ENCODE data around the gene VSIR. TPM values are rescaled to one million over a fixed set of nuclear protein-coding genes. Genes with fewer than 3 reads are reported as not detected.

Gene VSIR
- total RNA-seq, 2 donors from 2014 or later, result 60.7 to 119 TPM

- ATAC-seq (ENCODE audit: insufficient number of reproducible peaks, low FRiP score, low read depth), result no peak
- H3K4me3 ChIP-seq, result no peak overlapping the region
- DNase-seq (ENCODE audit: low spot score), result no peak
- no peaks in the 10 kb centered on the region for H3K9me3 ChIP-seq
- H3K27ac ChIP-seq, result peak overlapping the region in 1 of 2 donors; percentile 11
- TF ChIP-seq, protein P1, sequence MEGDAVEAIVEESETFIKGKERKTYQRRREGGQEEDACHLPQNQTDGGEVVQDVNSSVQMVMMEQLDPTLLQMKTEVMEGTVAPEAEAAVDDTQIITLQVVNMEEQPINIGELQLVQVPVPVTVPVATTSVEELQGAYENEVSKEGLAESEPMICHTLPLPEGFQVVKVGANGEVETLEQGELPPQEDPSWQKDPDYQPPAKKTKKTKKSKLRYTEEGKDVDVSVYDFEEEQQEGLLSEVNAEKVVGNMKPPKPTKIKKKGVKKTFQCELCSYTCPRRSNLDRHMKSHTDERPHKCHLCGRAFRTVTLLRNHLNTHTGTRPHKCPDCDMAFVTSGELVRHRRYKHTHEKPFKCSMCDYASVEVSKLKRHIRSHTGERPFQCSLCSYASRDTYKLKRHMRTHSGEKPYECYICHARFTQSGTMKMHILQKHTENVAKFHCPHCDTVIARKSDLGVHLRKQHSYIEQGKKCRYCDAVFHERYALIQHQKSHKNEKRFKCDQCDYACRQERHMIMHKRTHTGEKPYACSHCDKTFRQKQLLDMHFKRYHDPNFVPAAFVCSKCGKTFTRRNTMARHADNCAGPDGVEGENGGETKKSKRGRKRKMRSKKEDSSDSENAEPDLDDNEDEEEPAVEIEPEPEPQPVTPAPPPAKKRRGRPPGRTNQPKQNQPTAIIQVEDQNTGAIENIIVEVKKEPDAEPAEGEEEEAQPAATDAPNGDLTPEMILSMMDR (IDR thresholded peaks at IDR 0.05), result no peak
- no peaks in the 10 kb centered on the region for H3K36me3 ChIP-seq
- peaks cover 34 to 56% of the 10 kb centered on the region in 2 donors for H3K4me1 ChIP-seq (ENCODE audit: control insufficient read depth in 1 of 2, low read depth in 2 of 2)
- H3K27me3 ChIP-seq (replicated peaks; ENCODE audit: insufficient read depth), result no peaks in the 10 kb centered on the region
These were observed 58.3 kb downstream of the VSIR start for GRCh38 chr10:71715026-71715425.

GRCh38 chr10:71714592-71714991 is 58.7 kb downstream of the VSIR start:
- no peak for ATAC-seq (ENCODE audit: insufficient number of reproducible peaks, low FRiP score, low read depth)
- peak overlapping the region; percentile 91 to 96 for H3K27ac ChIP-seq
- H3K4me3 ChIP-seq, result no peak overlapping the region
- TF ChIP-seq, protein P1 (IDR thresholded peaks at IDR 0.05), result no peak
- DNase-seq (ENCODE audit: low spot score), result no peak
- H3K4me1 ChIP-seq (ENCODE audit: control insufficient read depth in 1 of 2, low read depth in 2 of 2), result peaks cover 34 to 56% of the 10 kb centered on the region in 2 donors
- no peaks in the 10 kb centered on the region for H3K36me3 ChIP-seq
- no peaks in the 10 kb centered on the region for H3K9me3 ChIP-seq
- H3K27me3 ChIP-seq (replicated peaks; ENCODE audit: insufficient read depth), result no peaks in the 10 kb centered on the region

DNA sequence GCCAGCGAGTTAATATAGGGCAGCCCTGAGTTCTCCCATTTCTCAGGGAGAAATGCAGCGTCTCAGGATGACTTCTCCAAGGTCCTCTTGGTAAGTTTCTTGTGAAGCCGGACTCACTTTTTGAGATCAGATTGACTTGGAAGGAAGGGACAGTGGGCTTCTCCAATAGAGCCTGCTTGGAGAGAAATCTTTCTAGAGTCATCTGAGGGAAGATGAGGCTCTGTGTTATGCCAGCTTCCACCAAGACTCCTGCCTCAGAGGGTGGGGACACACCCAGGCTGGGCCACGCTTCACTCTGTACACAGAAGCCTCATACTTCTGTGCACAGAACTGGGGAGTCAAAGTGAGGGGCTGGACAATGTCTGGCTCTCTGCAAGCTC is 59.3 kb downstream of the VSIR start:
- ATAC-seq (ENCODE audit: insufficient number of reproducible peaks, low FRiP score, low read depth) (no peak), DNase-seq (ENCODE audit: low spot score) (no peak)
- Histone ChIP-seq H3K4me1 (ENCODE audit: control insufficient read depth in 1 of 2, low read depth in 2 of 2) (peaks cover 34 to 56% of the 10 kb centered on the region in 2 donors), H3K4me3 (peak overlapping the region; percentile 49), H3K9me3 (no peaks in the 10 kb centered on the region), H3K36me3 (no peaks in the 10 kb centered on the region), H3K27ac (peak overlapping the region; percentile 91 to 96), H3K27me3 (replicated peaks; ENCODE audit: insufficient read depth) (no peaks in the 10 kb centered on the region)
- TF ChIP-seq, protein P1 (IDR thresholded peaks at IDR 0.05), result no peak

DNA sequence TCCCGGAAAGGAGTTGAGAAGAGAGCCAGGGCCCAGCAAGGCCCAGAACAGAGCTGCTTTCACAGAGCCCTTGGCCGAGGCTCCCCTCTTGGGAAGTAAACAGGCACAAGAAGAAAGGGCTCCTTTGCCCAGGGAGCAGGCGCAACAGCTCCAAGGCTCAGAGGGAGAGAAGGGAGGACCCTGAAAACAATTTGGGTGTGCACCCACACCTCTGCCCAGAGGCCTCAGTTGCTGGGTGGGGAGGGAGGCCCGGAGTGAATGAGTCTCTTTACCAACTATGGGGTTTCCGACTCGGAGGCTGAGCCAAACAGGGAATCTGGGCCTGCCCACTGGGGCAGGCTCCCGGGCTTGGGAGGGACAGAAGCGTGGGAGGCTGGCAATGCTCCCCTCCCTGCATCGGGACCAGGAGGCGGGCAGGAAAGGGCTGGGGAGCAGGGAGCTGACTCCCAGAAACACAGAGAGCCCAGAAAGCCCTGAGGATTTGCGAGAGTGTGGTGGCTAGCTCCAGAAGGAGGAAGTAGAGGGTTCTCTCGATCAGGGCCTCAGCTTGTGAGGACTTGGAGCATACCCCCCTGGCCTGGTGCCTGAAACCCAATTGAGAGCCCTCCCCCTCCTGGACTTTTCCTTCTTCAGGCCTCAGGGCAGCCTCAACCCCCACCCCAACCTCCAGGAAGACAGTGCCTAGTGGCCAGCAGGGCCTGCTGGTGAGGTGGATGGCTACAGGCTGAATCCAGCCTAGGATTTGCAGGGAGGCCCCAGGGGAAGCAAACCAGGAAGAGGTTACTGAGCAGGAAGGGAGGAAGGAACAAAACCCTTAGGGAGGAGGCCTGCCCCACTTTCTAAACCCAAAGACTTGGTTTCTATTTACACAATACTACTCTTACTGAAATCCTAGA is 59.9 kb downstream of the VSIR start:
- H3K36me3 ChIP-seq, result no peaks in the 10 kb centered on the region
- peak overlapping the region; percentile 91 to 96 for H3K27ac ChIP-seq
- ATAC-seq (ENCODE audit: insufficient number of reproducible peaks, low FRiP score, low read depth) (peak; percentile 73), DNase-seq (ENCODE audit: low spot score) (peak; percentile 74)
- TF ChIP-seq, protein P1 (IDR thresholded peaks at IDR 0.05), result no peak
- no peaks in the 10 kb centered on the region for H3K9me3 ChIP-seq
- H3K4me3 ChIP-seq, result peak overlapping the region; percentile 49
- peaks cover 34 to 56% of the 10 kb centered on the region in 2 donors for H3K4me1 ChIP-seq (ENCODE audit: control insufficient read depth in 1 of 2, low read depth in 2 of 2)
- H3K27me3 ChIP-seq (replicated peaks; ENCODE audit: insufficient read depth), result no peaks in the 10 kb centered on the region

DNA sequence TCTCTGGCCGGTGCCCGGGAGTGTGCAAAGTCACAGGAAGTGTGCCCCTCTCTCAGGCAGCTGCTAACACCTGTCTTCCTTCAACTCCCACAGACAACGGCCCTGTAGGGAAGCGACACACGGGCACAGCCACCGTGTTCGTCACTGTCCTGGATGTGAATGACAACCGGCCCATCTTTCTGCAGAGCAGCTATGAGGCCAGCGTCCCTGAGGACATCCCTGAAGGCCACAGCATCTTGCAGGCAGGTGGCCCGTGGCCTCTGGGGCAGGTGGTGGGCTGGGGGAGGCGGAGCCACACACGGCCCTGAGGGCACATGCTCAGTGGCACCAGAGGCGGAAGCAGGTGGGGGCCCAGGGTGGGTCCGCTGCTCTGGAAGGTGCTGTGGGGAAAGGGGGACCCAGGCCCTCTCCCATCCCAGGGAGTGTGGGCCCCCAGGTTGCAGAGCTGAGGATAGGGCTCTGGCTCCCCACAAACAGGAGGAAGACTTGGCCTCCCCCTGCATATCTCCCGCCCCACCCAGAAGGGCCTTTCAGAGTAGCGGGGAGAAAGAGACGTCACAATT is 60.7 kb downstream of the VSIR start:
- no peaks in the 10 kb centered on the region for H3K36me3 ChIP-seq
- no peaks in the 10 kb centered on the region for H3K9me3 ChIP-seq
- TF ChIP-seq, protein P1 (IDR thresholded peaks at IDR 0.05), result no peak
- DNase-seq (ENCODE audit: low spot score) (no peak), ATAC-seq (ENCODE audit: insufficient number of reproducible peaks, low FRiP score, low read depth) (no peak)
- H3K27ac ChIP-seq, result peak overlapping the region; percentile 91 to 96
- H3K4me3 ChIP-seq, result no peak overlapping the region
- peaks cover 34 to 48% of the 10 kb centered on the region in 2 donors for H3K4me1 ChIP-seq (ENCODE audit: control insufficient read depth in 1 of 2, low read depth in 2 of 2)
- no peaks in the 10 kb centered on the region for H3K27me3 ChIP-seq (replicated peaks; ENCODE audit: insufficient read depth)
